ENCODE measurements around the gene GPR22.

- TF ChIP-seq CTCF (IDR thresholded peaks at IDR 0.05 in 2 of 3, conservative IDR thresholded peaks at IDR 0.05 in 1 of 3; ENCODE audit: control insufficient read depth in 2 of 3, extremely low read depth in 1 of 3, insufficient read depth in 1 of 3, low read depth in 3 of 3, low read length in 3 of 3) (no peak), POLR2AphosphoS5 (IDR thresholded peaks at IDR 0.05; ENCODE audit: low read length) (no peak), ZBTB4 (CRISPR knock-in tag; IDR thresholded peaks at IDR 0.05) (no peak), BHLHE40 (IDR thresholded peaks at IDR 0.05; ENCODE audit: borderline replicate concordance in 1 of 2, low read depth in 2 of 2, low read length in 1 of 2) (no peak), YY1 (IDR thresholded peaks at IDR 0.05; ENCODE audit: low read depth, low read length) (no peak), POU2F2 (IDR thresholded peaks at IDR 0.05; ENCODE audit: borderline replicate concordance, low read depth, low read length) (no peak), SUZ12 (IDR thresholded peaks at IDR 0.05; ENCODE audit: unreplicated experiment) (no peak), TAF1 (IDR thresholded peaks at IDR 0.05; ENCODE audit: borderline replicate concordance, low read depth, low read length) (no peak), CEBPB (IDR thresholded peaks at IDR 0.05; ENCODE audit: borderline replicate concordance in 1 of 2, low read depth in 2 of 2, low read length in 2 of 2) (no peak), NFIC (IDR thresholded peaks at IDR 0.05; ENCODE audit: low read depth, low read length) (no peak), MAX (IDR thresholded peaks at IDR 0.05; ENCODE audit: low read depth, low read length) (no peak), CEBPZ (IDR thresholded peaks at IDR 0.05; ENCODE audit: low read depth, low read length) (no peak)
Observed at GRCh38 chr7:107505997-107506673, 36.3 kb downstream of the GPR22 start.

Measured in GM12878 (cell line).